ENCODE measurements around the gene IFT88. TPM values are rescaled to one million over a fixed set of nuclear protein-coding genes. Genes with fewer than 3 reads are reported as not detected.

Gene IFT88
- total RNA-seq, 2 experiments from 2014 or later = 9.0 to 9.5 TPM

DNA sequence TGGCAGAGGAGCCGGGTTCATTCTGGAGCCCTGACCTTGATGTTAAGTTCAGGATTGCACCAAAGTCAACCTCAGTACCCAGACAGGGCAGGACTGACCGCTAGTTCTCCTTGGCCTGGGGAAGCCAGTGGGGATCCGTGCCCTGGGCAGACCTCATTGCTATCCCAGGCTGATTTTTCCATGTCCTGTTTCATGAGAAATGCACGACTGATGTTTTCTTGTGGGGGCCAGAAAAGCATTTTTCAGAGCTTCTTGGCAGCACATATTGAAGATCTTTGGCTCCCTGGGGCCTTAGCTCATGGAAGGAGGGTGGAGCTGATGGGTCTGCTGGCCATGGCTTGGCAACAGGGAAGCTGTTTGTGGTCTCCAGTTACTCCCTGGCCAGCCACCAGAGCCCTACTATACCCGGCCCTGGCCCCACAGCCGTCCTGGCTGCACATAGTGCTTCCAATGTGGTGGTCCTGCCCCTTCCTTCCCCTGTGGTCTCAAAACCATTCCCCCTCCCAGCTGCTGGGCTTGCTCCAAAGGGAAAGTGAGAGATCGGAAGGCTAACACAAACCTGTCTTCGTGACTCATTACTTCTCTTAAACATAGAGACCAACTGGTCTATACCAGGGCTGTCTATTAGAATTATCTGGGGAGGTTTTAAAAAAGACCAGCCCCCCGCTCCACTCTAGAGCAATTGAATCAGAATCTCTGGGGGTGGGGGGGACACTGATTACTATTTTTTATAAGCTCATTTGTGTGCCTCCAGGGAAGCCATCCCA lies 147.8 kb downstream of the IFT88 start:
- no peaks in the 10 kb centered on the region for H3K36me3 ChIP-seq (ENCODE audit: insufficient read depth, low read length)
- H3K27me3 ChIP-seq (ENCODE audit: control insufficient read depth in 1 of 2, insufficient read depth in 2 of 2, low read length in 2 of 2) = no peaks in the 10 kb centered on the region
- ChIA-PET POLR2A (no interaction called here), CTCF (no interaction called here)
- H3K27me3 Mint-ChIP-seq = peaks cover 9% of the 10 kb centered on the region
- H3K4me1 ChIP-seq (ENCODE audit: insufficient read depth, low read length) = peaks cover 11% of the 10 kb centered on the region
- H3K4me3 Mint-ChIP-seq = no peak overlapping the region
- no peaks in the 10 kb centered on the region for H3K36me3 Mint-ChIP-seq (ENCODE audit: low read depth)
- no peak for ATAC-seq (ENCODE audit: poor library complexity)
- H3K27ac Mint-ChIP-seq = no peak overlapping the region
- TF ChIP-seq CTCF (IDR thresholded peaks at IDR 0.05) = no peak
- DNase-seq = no peak
- no peaks in the 10 kb centered on the region for H3K9me3 Mint-ChIP-seq
- H3K4me1 Mint-ChIP-seq (ENCODE audit: low read depth) = peaks cover 11% of the 10 kb centered on the region
- H3K4me3 ChIP-seq (ENCODE audit: low read length) = no peak overlapping the region
- intact Hi-C loops (cut with DNase I, micrococcal nuclease) = loop anchor here in 1 of 2 experiments (5.0 kb wide), 1 partner anchor 763 kb away; no protein-coding TSS in a partner anchor
- H3K27ac ChIP-seq (ENCODE audit: low read depth in 1 of 2, low read length in 2 of 2) = no peak overlapping the region
- no peaks in the 10 kb centered on the region for H3K9me3 ChIP-seq (ENCODE audit: control insufficient read depth in 1 of 2, insufficient read depth in 1 of 2, low read length in 2 of 2)

- ATAC-seq (ENCODE audit: poor library complexity) (no peak), DNase-seq (no peak)
- H3K27me3 Mint-ChIP-seq = peaks cover 9% of the 10 kb centered on the region
- Histone ChIP-seq H3K9me3 (ENCODE audit: control insufficient read depth in 1 of 2, insufficient read depth in 1 of 2, low read length in 2 of 2) (no peaks in the 10 kb centered on the region), H3K27me3 (ENCODE audit: control insufficient read depth in 1 of 2, insufficient read depth in 2 of 2, low read length in 2 of 2) (peaks cover 2% of the 10 kb centered on the region in 2 experiments), H3K36me3 (ENCODE audit: insufficient read depth, low read length) (no peaks in the 10 kb centered on the region), H3K27ac (ENCODE audit: low read depth in 1 of 2, low read length in 2 of 2) (no peak overlapping the region), H3K4me1 (ENCODE audit: insufficient read depth, low read length) (peaks cover 11% of the 10 kb centered on the region), H3K4me3 (ENCODE audit: low read length) (no peak overlapping the region)
- H3K4me1 Mint-ChIP-seq (ENCODE audit: low read depth) = peaks cover 11% of the 10 kb centered on the region
- H3K36me3 Mint-ChIP-seq (ENCODE audit: low read depth) = no peaks in the 10 kb centered on the region
- H3K9me3 Mint-ChIP-seq = no peaks in the 10 kb centered on the region
- no peak overlapping the region for H3K4me3 Mint-ChIP-seq
- no peak for TF ChIP-seq CTCF (IDR thresholded peaks at IDR 0.05)
- intact Hi-C loops (cut with DNase I, micrococcal nuclease) = no loop called here
- POLR2A ChIA-PET = no interaction called here
- CTCF ChIA-PET = no interaction called here
- H3K27ac Mint-ChIP-seq = no peak overlapping the region
Observed at GRCh38 chr13:20715330-20715712, 148.4 kb downstream of the IFT88 start.

DNA sequence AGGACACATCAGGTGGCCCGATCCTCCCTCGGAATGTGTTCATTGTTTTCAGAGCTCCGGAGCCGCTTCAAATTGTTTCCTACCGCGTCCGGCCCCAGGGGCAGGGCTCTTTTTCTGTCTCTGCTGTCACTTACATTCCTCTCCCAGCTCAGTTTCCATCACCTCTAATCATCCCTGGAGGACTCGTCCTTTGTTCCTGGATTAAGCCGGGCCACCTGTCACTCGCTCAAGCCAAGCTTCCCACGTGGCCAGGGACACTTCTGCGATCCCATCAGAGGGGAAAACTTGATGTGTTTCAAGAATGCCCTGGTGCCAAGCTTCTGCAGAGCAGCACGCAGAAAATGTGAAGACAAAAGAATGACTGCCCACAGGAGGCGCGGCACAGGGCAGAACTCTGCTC lies 150.0 kb downstream of the IFT88 start:
- Mint-ChIP-seq H3K4me3 (no peak overlapping the region), H3K27ac (no peak overlapping the region), H3K9me3 (no peaks in the 10 kb centered on the region), H3K36me3 (ENCODE audit: low read depth) (no peaks in the 10 kb centered on the region), H3K4me1 (ENCODE audit: low read depth) (peaks cover 11% of the 10 kb centered on the region), H3K27me3 (peaks cover 9% of the 10 kb centered on the region)
- Histone ChIP-seq H3K36me3 (ENCODE audit: insufficient read depth, low read length) (no peaks in the 10 kb centered on the region), H3K4me1 (ENCODE audit: insufficient read depth, low read length) (peaks cover 19% of the 10 kb centered on the region), H3K27me3 (ENCODE audit: control insufficient read depth in 1 of 2, insufficient read depth in 2 of 2, low read length in 2 of 2) (peaks cover 16 to 17% of the 10 kb centered on the region in 2 experiments), H3K9me3 (ENCODE audit: control insufficient read depth in 1 of 2, insufficient read depth in 1 of 2, low read length in 2 of 2) (peaks cover 0 to 7% of the 10 kb centered on the region in 2 experiments), H3K4me3 (ENCODE audit: low read length) (no peak overlapping the region), H3K27ac (ENCODE audit: low read depth in 1 of 2, low read length in 2 of 2) (no peak overlapping the region)
- no peak for TF ChIP-seq CTCF (IDR thresholded peaks at IDR 0.05)
- CTCF ChIA-PET = no interaction called here
- no peak for ATAC-seq (ENCODE audit: poor library complexity)
- POLR2A ChIA-PET = no interaction called here
- DNase-seq = no peak
- intact Hi-C loops (cut with DNase I, micrococcal nuclease) = no loop called here

Data from CD4-positive, alpha-beta T cell (primary cell).